RWPE2 (cell line): Measurements from ENCODE around the gene CCDC117.

Experiments
- ATAC-seq: fragments of 200-7000 bp; cut with Tn5 transposase; 3 replicates; pipeline ENCODE4 v1.9.1; 2021; ENCODE audit warnings: low read depth
- DNase-seq: peaks from one replicate; pipeline ENCODE4 v3.0.0-alpha.2; 2020; ENCODE audit warnings: low spot score
- H3K27ac ChIP-seq: fragments of 450-650 bp; 2 replicates; pipeline ENCODE4 v1.5.1; 2017; ENCODE audit warnings: mild to moderate bottlenecking; ENCODE audit not compliant: poor library complexity, severe bottlenecking
- H3K27me3 ChIP-seq: fragments of 250-450 bp; sonication (Bioruptor Pico); 2 replicates; pipeline ENCODE4 v1.5.1; 2021; ENCODE audit warnings: mild to moderate bottlenecking, moderate library complexity; ENCODE audit not compliant: insufficient read depth, poor library complexity, severe bottlenecking
- H3K36me3 ChIP-seq: fragments of 250-450 bp; sonication (Bioruptor Pico); 2 replicates; pipeline ENCODE4 v1.5.1; 2020; ENCODE audit warnings: low read depth, mild to moderate bottlenecking, moderate library complexity
- H3K4me1 ChIP-seq: fragments of 250-450 bp; sonication (Bioruptor Pico); 2 replicates; pipeline ENCODE4 v1.5.1; 2021; ENCODE audit warnings: mild to moderate bottlenecking, moderate library complexity; ENCODE audit not compliant: insufficient read depth, poor library complexity, severe bottlenecking
- H3K4me3 ChIP-seq: fragments of 250-450 bp; sonication (Bioruptor Pico); 2 replicates; pipeline ENCODE4 v1.5.1; 2021; ENCODE audit warnings: mild to moderate bottlenecking, moderate library complexity; ENCODE audit not compliant: severe bottlenecking
- H3K9me3 ChIP-seq: fragments of 250-450 bp; sonication (Bioruptor Pico); 2 replicates; pipeline ENCODE4 v1.5.1; 2021; ENCODE audit warnings: mild to moderate bottlenecking, moderate library complexity; ENCODE audit not compliant: severe bottlenecking
- TF ChIP-seq, protein P1 (sequence below): fragments of 450-650 bp; IDR thresholded peaks from one replicate; pipeline ENCODE4 v1.5.1; 2017; ENCODE audit warnings: mild to moderate bottlenecking, moderate library complexity; ENCODE audit not compliant: poor library complexity, severe bottlenecking

The CCDC117 gene

GRCh38 chr22:28791841-28792490, 19.5 kb downstream of the CCDC117 start:
- Histone ChIP-seq H3K4me3 (no peak overlapping the region), H3K36me3 (peaks cover 40% of the 10 kb centered on the region), H3K9me3 (no peaks in the 10 kb centered on the region), H3K27ac (peak overlapping the region; percentile 30), H3K27me3 (no peaks in the 10 kb centered on the region), H3K4me1 (no peaks in the 10 kb centered on the region)
- DNase-seq (no peak), ATAC-seq (peak; percentile 21; the same call in 2 of the 3 replicates)
- TF ChIP-seq, protein P1, sequence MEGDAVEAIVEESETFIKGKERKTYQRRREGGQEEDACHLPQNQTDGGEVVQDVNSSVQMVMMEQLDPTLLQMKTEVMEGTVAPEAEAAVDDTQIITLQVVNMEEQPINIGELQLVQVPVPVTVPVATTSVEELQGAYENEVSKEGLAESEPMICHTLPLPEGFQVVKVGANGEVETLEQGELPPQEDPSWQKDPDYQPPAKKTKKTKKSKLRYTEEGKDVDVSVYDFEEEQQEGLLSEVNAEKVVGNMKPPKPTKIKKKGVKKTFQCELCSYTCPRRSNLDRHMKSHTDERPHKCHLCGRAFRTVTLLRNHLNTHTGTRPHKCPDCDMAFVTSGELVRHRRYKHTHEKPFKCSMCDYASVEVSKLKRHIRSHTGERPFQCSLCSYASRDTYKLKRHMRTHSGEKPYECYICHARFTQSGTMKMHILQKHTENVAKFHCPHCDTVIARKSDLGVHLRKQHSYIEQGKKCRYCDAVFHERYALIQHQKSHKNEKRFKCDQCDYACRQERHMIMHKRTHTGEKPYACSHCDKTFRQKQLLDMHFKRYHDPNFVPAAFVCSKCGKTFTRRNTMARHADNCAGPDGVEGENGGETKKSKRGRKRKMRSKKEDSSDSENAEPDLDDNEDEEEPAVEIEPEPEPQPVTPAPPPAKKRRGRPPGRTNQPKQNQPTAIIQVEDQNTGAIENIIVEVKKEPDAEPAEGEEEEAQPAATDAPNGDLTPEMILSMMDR = no peak

GRCh38 chr22:28792491-28793383, 20.2 kb downstream of the CCDC117 start:
- no peaks in the 10 kb centered on the region for H3K9me3 ChIP-seq
- peak overlapping the region; percentile 30 for H3K27ac ChIP-seq
- peaks cover 48% of the 10 kb centered on the region for H3K36me3 ChIP-seq
- no peaks in the 10 kb centered on the region for H3K27me3 ChIP-seq
- DNase-seq (no peak), ATAC-seq (peak; percentile 35)
- no peak overlapping the region for H3K4me3 ChIP-seq
- TF ChIP-seq, protein P1 = no peak
- H3K4me1 ChIP-seq = peaks cover 6% of the 10 kb centered on the region

DNA sequence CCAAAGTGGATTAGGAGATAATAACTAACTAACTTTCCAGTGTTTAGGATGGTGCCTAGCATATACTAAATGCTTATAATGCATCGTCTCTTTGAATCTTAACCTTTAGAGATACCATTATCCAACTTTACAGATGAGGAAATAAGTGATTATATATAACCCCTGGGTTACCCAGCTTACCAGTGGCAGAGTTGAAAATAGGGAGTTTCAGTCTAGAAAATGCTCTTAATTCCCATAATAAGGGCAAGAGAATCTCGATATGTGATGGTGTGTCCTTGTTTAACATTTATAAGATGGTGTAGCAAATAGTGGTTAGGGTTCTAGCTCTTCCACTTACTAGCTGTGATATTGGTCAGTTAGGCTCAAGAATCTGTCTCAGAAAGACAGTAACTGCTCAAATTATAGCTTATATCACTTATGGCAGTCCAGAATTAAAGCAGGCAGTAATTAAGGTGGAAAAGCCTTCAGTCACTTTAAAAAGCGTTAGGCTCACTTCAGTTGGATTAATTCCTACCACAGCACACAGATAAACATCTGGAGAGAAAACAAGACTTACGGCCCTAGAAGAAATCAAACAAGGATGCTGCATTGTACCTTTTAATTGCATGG, 21.6 kb downstream of the CCDC117 start:
- no peak for DNase-seq
- Histone ChIP-seq H3K4me1 (peaks cover 10% of the 10 kb centered on the region), H3K4me3 (no peak overlapping the region), H3K9me3 (no peaks in the 10 kb centered on the region), H3K27ac (no peak overlapping the region), H3K27me3 (no peaks in the 10 kb centered on the region), H3K36me3 (peaks cover 61% of the 10 kb centered on the region)
- TF ChIP-seq, protein P1 = no peak
- no peak for ATAC-seq

DNA sequence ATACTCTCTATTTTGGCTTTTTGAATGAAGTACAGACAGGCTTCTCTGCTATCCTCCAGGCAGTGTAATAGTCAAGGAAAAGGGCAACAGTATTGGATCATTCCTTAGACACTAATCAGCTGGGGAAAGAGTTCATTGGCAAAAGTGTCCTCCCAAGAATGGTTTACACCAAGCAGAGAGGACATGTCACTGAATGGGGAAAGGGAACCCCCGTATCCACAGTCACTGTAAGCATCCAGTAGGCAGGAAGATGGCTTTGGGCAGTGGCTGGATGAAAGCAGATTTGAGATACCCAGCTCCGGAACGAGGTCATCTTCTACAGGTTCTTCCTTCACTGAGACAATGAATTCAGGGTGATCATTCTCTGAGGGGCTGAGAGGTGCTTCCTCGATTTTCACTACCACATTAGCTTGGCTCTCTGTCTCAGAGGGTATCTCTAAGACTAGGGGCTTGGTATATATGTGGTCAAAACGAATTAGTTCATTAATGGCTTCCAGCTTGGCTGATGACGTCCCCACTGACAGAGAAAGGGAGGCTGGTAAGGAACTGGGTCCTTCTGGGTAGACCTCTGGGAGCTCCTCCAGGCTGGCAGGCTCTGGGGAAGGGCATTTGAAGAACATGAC, 22.7 kb downstream of the CCDC117 start:
- TF ChIP-seq, protein P1 = no peak
- no peaks in the 10 kb centered on the region for H3K27me3 ChIP-seq
- peaks cover 10% of the 10 kb centered on the region for H3K4me1 ChIP-seq
- H3K4me3 ChIP-seq = no peak overlapping the region
- H3K9me3 ChIP-seq = no peaks in the 10 kb centered on the region
- no peak for DNase-seq
- no peak overlapping the region for H3K27ac ChIP-seq
- peaks cover 72% of the 10 kb centered on the region for H3K36me3 ChIP-seq
- ATAC-seq = no peak
